GM12878 (cell line): Measurements from ENCODE around the gene TLE7. TPM values are rescaled to one million over a fixed set of nuclear protein-coding genes. Genes with fewer than 3 reads are reported as not detected.

Source experiments
- ATAC-seq: fragments of 200-7000 bp; cut with Tn5 transposase; 3 replicates; pipeline ENCODE4 v1.9.1; 2020; ENCODE audit warnings: mild to moderate bottlenecking, moderate library complexity
- BruUV-seq: library from RNA; stranded (reverse); fragments of 400-500 nt; replicated peaks from 2 replicates; lab custom pipeline; 2021; lab: Mats Ljungman, UMichigan
- CTCF ChIA-PET: fragments of 300-600 bp; sonication (Branson Sonifier 250); formaldehyde crosslinking; extraction: SDS; loops from one replicate; lab custom pipeline; 2021; ENCODE audit warnings: inconsistent platforms; lab: Yijun Ruan, JAX
- POLR2A ChIA-PET: fragments of 350-600 bp; formaldehyde crosslinking; extraction: SDS; loops from one replicate; lab custom pipeline; 2021; ENCODE audit warnings: inconsistent platforms; lab: Charles Lee
- RAD21 ChIA-PET: fragments of 300-600 bp; sonication (Branson Sonifier 250); formaldehyde crosslinking; loops from one replicate; lab custom pipeline; 2023; ENCODE audit warnings: antibody characterized with exemption; ENCODE audit not compliant: unreplicated experiment; lab: Charles Lee
- SMC1A ChIA-PET: fragments of 300-600 bp; sonication (Branson Sonifier 250); formaldehyde crosslinking; loops from one replicate; lab custom pipeline; 2023; ENCODE audit not compliant: unreplicated experiment, uncharacterized antibody; lab: Charles Lee
- DNase-seq: peaks from one replicate; pipeline ENCODE4 v3.0.0-alpha.2; 2011; ENCODE audit warnings: low read depth, low spot score
- FAIRE-seq: peaks from 3 replicates; lab custom pipeline; 2011; peaks lifted over from hg19 to GRCh38; lab: Jason Lieb, UNC
- H2AFZ ChIP-seq: 2 replicates; pipeline ENCODE4 v1.6.0; 2011; ENCODE audit warnings: low read depth, low read length, control low read depth; ENCODE audit not compliant: control insufficient read depth
- H3K27ac ChIP-seq: 2 replicates; pipeline ENCODE4 v1.5.1; 2011; ENCODE audit warnings: control low read depth; ENCODE audit not compliant: control insufficient read depth, insufficient read depth
- H3K27me3 ChIP-seq, 2 experiments: replicated peaks in 1 of 2; 2 replicates each; pipeline versions ENCODE4 v1.6.0 to v1.6.1; 2011; ENCODE audit warnings: low read length in 1 of 2; ENCODE audit not compliant: control insufficient read depth in 2 of 2, insufficient read depth in 2 of 2
- H3K36me3 ChIP-seq, 2 experiments: 2 replicates each; pipeline ENCODE4 v1.5.1; 2011; ENCODE audit warnings: low read length in 1 of 2; ENCODE audit not compliant: control insufficient read depth in 2 of 2, insufficient read depth in 2 of 2
- H3K4me1 ChIP-seq: 2 replicates; pipeline ENCODE4 v1.6.1; 2011; ENCODE audit warnings: mild to moderate bottlenecking, low read length, moderate library complexity, mixed read lengths; ENCODE audit not compliant: control insufficient read depth, insufficient read depth
- H3K4me2 ChIP-seq: 2 replicates; pipeline ENCODE4 v1.6.0; 2011; ENCODE audit warnings: control low read depth; ENCODE audit not compliant: control insufficient read depth, insufficient read depth
- H3K4me3 ChIP-seq: fragments of 200-600 bp; sonication (generic); 2 replicates; pipeline ENCODE4 v1.5.1; 2016
- H3K79me2 ChIP-seq: 2 replicates; pipeline ENCODE4 v1.6.0; 2011; ENCODE audit warnings: low read length; ENCODE audit not compliant: control insufficient read depth, insufficient read depth
- H3K9ac ChIP-seq: 2 replicates; pipeline ENCODE4 v1.8.0; 2011; ENCODE audit warnings: low read length, control low read depth, mixed read lengths; ENCODE audit not compliant: control insufficient read depth, insufficient read depth
- H3K9me3 ChIP-seq: replicated peaks from 3 replicates; pipeline ENCODE4 v1.5.1; 2011; ENCODE audit warnings: mild to moderate bottlenecking, low read length; ENCODE audit not compliant: control insufficient read depth, insufficient read depth
- H4K20me1 ChIP-seq: 2 replicates; pipeline ENCODE4 v1.6.0; 2011; ENCODE audit not compliant: control insufficient read depth, insufficient read depth
- CBX5 ChIP-seq: sonication (generic); IDR thresholded peaks from 2 replicates; pipeline ENCODE4 v1.6.1; 2016; ENCODE audit warnings: low read depth, moderate library complexity, mild to moderate bottlenecking, inconsistent platforms
- CREB1 ChIP-seq: IDR thresholded peaks from 2 replicates; pipeline ENCODE4 v1.6.1; 2012; ENCODE audit warnings: low read depth, mild to moderate bottlenecking, inconsistent platforms
- HCFC1 ChIP-seq: fragments of 150-350 bp; IDR thresholded peaks from 2 replicates; pipeline ENCODE4 v1.6.1; 2014; ENCODE audit warnings: low read length
- HDAC6 ChIP-seq: fragments of 200-600 bp; sonication (generic); IDR thresholded peaks from one replicate; pipeline ENCODE4 v1.8.0; 2017; ENCODE audit warnings: antibody characterized with exemption; ENCODE audit not compliant: unreplicated experiment
- PAX8 ChIP-seq: fragments of 450-650 bp; IDR thresholded peaks from 2 replicates; pipeline ENCODE4 v1.6.1; 2017; ENCODE audit warnings: mild to moderate bottlenecking, moderate library complexity
- ZNF384 ChIP-seq: IDR thresholded peaks from 2 replicates; pipeline ENCODE4 v1.6.1; 2012; ENCODE audit warnings: low read depth, mild to moderate bottlenecking, low read length, improper control_type of control experiment, borderline replicate concordance
- WGBS: methylation state at CpG from one replicate; pipeline ENCODE4 v1.1.6; 2016; ENCODE audit warnings: low lambda C conversion rate; ENCODE audit not compliant: insufficient replicate concordance, insufficient coverage; ENCODE audit errors: missing lambda C conversion rate; 5-methylcytosine and 5-hydroxymethylcytosine counted together
- in situ Hi-C: fragments of 300-500 bp; cut with MboI; formaldehyde crosslinking; loops from 9 replicates; pipeline ENCODE4 v1.14.3; 2018; ENCODE audit warnings: mixed read lengths
- intact Hi-C: fragments of 100-400 bp; cut with micrococcal nuclease; formaldehyde crosslinking; loops from one replicate; pipeline ENCODE4 v1.14.2; 2022; ENCODE audit not compliant: unreplicated experiment
- polyA plus RNA-seq, 11 experiments: library from polyadenylated mRNA; depleted of rRNA in 4 of 11; unstranded in 6 of 11; stranded (reverse) in 5 of 11; fragments of >200 nt; fragmentation: Nextera tagmentation in 4 of 11; fragmentation: Illumina TruSeq in 1 of 11; extraction: Ambion mirVana in 4 of 11; extraction: Trizol in 1 of 11; gene quantifications; 1 replicate in 1 of 11; 2 replicates in 10 of 11; pipeline versions ENCODE4 v1.2.1 to v1.2.3, GENCODE V29; 2011 to 2016; ENCODE audit warnings: inconsistent platforms in 2 of 11, missing spikeins in 2 of 11, low read depth in 1 of 11
- total RNA-seq, 4 experiments: library from RNA; depleted of rRNA in 3 of 4; stranded (reverse); fragments of >200 nt in 3 of 4; fragmentation: Illumina TruSeq in 1 of 4; extraction: Trizol in 1 of 4; gene quantifications; 2 replicates each; pipeline versions ENCODE4 v1.2.1 to v1.2.3, GENCODE V29; 2013 to 2021
- TF ChIP-seq, protein P1 (sequence below): IDR thresholded peaks from 2 replicates; pipeline ENCODE4 v1.6.1; 2011; ENCODE audit warnings: mild to moderate bottlenecking, low read depth, low read length, moderate library complexity; ENCODE audit not compliant: insufficient replicate concordance

Gene TLE7
- total and polyA plus RNA-seq, 10 of the 15 experiments (the other 5 are each of a cell fraction or from before 2014, with no cell fraction given), result not detected

DNA sequence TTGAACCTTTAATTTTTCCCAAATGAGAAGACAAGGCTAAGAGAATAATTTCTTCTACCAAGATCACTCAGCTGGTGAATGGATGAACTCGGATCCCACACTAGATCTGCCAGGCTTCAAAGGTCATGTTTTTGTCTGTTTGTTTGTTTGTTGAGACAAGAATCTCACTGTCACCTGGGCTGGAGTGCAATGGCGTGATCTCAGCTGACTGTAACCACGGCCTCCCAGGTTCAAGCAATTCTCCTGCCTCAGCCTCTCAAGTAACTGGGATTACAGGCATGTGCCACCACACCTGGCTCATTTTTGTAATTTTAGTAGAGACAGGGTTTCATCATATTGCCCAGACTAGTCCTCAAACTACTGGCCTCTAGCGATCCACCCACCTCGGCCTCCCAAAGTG, 40.7 kb upstream of the TLE7 start:
- Histone ChIP-seq H3K4me3 (no peak overlapping the region), H3K4me2 (no peak overlapping the region), H3K9me3 (no peaks in the 10 kb centered on the region), H3K27me3 (no peaks in the 10 kb centered on the region), H3K4me1 (peaks cover 3% of the 10 kb centered on the region; the same call in 1 of the 2 replicates), H2AFZ (no peak overlapping the region), H4K20me1 (no peaks in the 10 kb centered on the region), H3K36me3 (no peaks in the 10 kb centered on the region), H3K27ac (no peak overlapping the region), H3K79me2 (peaks cover 1% of the 10 kb centered on the region; the same call in 1 of the 2 replicates), H3K9ac (no peak overlapping the region)
- DNase-seq (no peak), ATAC-seq (no peak), FAIRE-seq (no peak)
- in situ Hi-C loops, result no loop called here
- intact Hi-C loops, result no loop called here
- RAD21 ChIA-PET, result interaction anchor here (1.7 kb wide), 1 partner anchor 20 kb away, joined by 4 read pairs; the partner anchor contains the start of gene ZNF23
- SMC1A ChIA-PET, result interaction anchor here (0.9 to 2.8 kb wide), 4 partner anchors 17 to 128 kb away, joined by 4 to 10 read pairs (median 7); no protein-coding TSS in a partner anchor
- CTCF ChIA-PET, result interaction anchor here (1.4 to 1.9 kb wide), 2 partner anchors 19 to 128 kb away, joined by 6 to 7 read pairs; no protein-coding TSS in a partner anchor
- 67% methylated on average over 5 of the region's 5 CpGs for WGBS
- no peak for TF ChIP-seq HDAC6
- TF ChIP-seq HCFC1, result no peak
- no peak for TF ChIP-seq CREB1
- TF ChIP-seq PAX8, result no peak
- TF ChIP-seq, protein P1, sequence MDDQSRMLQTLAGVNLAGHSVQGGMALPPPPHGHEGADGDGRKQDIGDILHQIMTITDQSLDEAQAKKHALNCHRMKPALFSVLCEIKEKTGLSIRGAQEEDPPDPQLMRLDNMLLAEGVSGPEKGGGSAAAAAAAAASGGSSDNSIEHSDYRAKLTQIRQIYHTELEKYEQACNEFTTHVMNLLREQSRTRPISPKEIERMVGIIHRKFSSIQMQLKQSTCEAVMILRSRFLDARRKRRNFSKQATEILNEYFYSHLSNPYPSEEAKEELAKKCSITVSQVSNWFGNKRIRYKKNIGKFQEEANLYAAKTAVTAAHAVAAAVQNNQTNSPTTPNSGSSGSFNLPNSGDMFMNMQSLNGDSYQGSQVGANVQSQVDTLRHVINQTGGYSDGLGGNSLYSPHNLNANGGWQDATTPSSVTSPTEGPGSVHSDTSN, result no peak
- TF ChIP-seq ZNF384, result no peak
- TF ChIP-seq CBX5, result no peak
- BruUV-seq, result no TSS peak
- POLR2A ChIA-PET, result no interaction called here
